Peyer's patch (tissue), 4 donors: ENCODE data around the gene ASB8.

Source experiments
- POLR2A ChIP-seq, 2 donors: fragments of 450-650 bp; IDR thresholded peaks; one replicate each; pipeline ENCODE4 v1.5.1; 2017; ENCODE audit warnings: antibody characterized with exemption in 2 of 2, mild to moderate bottlenecking in 2 of 2, moderate library complexity in 2 of 2
- TF ChIP-seq, protein P1 (sequence below), 6 experiments: fragments of 450-650 bp in 4 of 6; fragments of 200-600 bp in 2 of 6; sonication (generic) in 1 of 6; IDR thresholded peaks; one replicate each; pipeline ENCODE4 v1.5.1; 2017 to 2019; ENCODE audit warnings: antibody characterized with exemption in 6 of 6, mild to moderate bottlenecking in 3 of 6, moderate library complexity in 1 of 6

GRCh38 chr12:48197971-48198671 is 40.8 kb upstream of the ASB8 start:
- peak; percentile 96 to 99 for TF ChIP-seq POLR2A (IDR thresholded peaks at IDR 0.05)
- TF ChIP-seq, protein P1, sequence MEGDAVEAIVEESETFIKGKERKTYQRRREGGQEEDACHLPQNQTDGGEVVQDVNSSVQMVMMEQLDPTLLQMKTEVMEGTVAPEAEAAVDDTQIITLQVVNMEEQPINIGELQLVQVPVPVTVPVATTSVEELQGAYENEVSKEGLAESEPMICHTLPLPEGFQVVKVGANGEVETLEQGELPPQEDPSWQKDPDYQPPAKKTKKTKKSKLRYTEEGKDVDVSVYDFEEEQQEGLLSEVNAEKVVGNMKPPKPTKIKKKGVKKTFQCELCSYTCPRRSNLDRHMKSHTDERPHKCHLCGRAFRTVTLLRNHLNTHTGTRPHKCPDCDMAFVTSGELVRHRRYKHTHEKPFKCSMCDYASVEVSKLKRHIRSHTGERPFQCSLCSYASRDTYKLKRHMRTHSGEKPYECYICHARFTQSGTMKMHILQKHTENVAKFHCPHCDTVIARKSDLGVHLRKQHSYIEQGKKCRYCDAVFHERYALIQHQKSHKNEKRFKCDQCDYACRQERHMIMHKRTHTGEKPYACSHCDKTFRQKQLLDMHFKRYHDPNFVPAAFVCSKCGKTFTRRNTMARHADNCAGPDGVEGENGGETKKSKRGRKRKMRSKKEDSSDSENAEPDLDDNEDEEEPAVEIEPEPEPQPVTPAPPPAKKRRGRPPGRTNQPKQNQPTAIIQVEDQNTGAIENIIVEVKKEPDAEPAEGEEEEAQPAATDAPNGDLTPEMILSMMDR (IDR thresholded peaks at IDR 0.05) = peak in 1 of 6 experiments; percentile 0
